ENCODE data around the gene ETHE1.
"Not testable (repeated sequence)": the region's sequence is repeated elsewhere in the genome, so short reads cannot be mapped to it uniquely, and the experiment has no call there.

ETHE1 gene

DNA sequence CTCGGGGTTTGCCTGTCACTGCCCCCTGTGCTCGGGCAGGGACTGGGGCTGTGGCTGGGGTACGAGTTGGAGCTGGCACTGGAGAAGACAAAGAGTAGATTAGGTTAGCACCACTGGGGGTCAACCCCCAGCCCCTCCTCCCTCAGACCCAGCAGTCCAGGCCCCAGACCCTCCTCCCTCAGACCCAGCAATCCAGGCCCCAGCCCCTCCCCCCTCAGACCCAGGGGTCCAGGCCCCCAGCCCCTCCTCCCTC, 25.1 kb upstream of the ETHE1 start:
- no peak for DNase-seq (ENCODE audit: low read depth)
- TF ChIP-seq, protein P1, sequence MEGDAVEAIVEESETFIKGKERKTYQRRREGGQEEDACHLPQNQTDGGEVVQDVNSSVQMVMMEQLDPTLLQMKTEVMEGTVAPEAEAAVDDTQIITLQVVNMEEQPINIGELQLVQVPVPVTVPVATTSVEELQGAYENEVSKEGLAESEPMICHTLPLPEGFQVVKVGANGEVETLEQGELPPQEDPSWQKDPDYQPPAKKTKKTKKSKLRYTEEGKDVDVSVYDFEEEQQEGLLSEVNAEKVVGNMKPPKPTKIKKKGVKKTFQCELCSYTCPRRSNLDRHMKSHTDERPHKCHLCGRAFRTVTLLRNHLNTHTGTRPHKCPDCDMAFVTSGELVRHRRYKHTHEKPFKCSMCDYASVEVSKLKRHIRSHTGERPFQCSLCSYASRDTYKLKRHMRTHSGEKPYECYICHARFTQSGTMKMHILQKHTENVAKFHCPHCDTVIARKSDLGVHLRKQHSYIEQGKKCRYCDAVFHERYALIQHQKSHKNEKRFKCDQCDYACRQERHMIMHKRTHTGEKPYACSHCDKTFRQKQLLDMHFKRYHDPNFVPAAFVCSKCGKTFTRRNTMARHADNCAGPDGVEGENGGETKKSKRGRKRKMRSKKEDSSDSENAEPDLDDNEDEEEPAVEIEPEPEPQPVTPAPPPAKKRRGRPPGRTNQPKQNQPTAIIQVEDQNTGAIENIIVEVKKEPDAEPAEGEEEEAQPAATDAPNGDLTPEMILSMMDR (IDR thresholded peaks at IDR 0.05; ENCODE audit: control insufficient read depth, insufficient read depth, low read depth, low read length, missing control alignments): no peak
- H3K4me3 ChIP-seq (ENCODE audit: control insufficient read depth, low read depth, low read length): no peak overlapping the region

DNA sequence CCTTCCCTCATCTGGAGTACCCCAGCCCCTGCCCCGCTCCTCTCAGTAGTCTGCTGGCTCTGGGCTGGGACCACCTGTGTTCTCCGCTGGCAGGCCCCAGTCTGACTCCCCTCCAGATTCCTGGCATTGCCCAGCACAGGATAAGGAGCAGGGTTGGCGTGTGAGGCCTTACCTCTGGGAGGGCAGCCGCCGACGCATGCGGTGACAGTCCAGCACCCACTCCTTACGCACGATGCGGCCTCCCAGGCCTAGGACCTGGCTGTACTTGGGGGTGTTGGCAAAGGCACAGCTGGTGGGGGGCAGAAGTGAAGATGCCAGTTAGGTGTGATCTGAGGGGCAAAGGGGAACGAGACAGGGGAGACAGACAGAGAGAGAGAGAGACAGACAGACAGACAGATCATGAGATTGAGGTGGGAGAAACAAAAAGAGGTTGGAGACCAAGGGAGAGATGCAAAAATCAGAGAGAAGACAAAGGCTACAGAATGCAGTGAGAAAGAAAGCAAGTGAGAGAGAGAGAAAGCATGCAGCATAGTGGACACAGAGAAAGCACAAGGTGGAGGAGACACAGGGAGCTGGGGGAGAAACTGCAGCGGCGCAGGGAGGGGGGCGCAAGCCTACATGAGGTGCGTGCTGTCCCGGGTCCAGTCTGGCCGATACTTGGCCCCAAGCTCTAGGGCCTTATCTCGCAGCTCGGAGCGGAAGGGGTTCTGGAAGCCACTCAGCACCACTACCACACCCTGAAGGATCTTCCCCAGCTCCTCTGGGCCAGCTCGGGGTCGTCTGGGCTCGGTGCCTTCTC, 24.6 kb upstream of the ETHE1 start:
- TF ChIP-seq, protein P1 (IDR thresholded peaks at IDR 0.05; ENCODE audit: control insufficient read depth, insufficient read depth, low read depth, low read length, missing control alignments): no peak
- no peak overlapping the region for H3K4me3 ChIP-seq (ENCODE audit: control insufficient read depth, low read depth, low read length)
- no peak for DNase-seq (ENCODE audit: low read depth)

DNA sequence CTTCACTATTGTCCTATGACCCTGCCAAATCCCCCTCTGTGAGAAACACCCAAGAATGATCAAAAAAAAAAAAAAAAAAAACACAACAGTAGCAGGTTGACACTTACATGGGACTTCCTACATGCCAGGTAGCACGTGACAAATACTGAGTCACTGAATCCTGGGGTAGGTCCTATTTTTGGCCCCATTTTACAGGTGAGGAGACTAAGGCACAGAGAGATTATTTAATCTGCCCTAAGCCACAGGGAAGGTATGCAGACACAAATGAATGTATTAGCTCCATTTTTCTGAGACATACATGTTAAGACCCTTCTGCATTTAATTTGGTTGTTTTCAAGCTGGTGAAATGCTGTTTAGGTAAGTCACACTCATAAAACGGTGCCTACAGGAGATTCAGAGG, 21.7 kb upstream of the ETHE1 start:
- H3K4me3 ChIP-seq (ENCODE audit: control insufficient read depth, low read depth, low read length): no peak overlapping the region
- DNase-seq (ENCODE audit: low read depth): no peak
- TF ChIP-seq, protein P1 (IDR thresholded peaks at IDR 0.05; ENCODE audit: control insufficient read depth, insufficient read depth, low read depth, low read length, missing control alignments): no peak

DNA sequence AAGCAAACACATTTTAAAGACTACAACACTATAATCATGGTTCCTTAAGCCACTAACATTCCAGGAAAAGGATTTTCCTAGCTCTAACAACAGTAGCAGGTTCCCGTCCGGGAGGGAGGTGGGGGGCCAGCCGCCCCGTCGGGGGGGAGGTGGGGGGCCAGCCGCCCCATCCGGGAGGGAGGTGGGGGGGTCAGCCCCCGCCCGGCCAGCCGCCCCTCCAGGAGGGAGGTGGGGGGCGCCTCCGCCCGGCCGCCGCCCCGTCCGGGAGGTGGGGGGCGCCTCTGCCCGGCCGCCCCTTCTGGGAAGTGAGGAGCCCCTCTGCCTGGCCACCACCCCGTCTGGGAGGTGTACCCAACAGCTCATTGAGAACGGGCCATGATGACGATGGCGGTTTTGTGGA, 20.9 kb upstream of the ETHE1 start:
- DNase-seq (ENCODE audit: low read depth); H3K4me3 ChIP-seq (ENCODE audit: control insufficient read depth, low read depth, low read length): not testable (repeated sequence)

DNA sequence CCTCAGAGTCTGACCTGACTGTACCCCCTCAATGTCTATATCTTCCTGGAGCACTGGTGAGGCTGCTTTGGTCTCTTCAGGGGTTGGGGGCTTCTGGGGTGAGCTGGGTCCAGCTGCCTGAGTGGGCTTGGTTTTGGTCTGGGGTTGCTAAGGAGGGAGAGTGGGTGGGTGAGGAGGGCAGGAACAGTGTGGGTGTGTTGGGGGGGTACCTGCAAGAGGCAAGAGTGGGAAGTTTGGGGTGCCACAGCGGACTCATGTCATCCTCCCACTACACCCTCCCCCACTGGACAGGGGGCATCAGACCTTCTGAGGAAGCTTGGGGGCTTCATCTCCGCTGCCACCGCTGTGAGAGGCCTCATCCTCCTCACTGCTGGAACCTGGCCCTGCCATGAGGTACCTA, 19.6 kb upstream of the ETHE1 start:
- TF ChIP-seq, protein P1 (IDR thresholded peaks at IDR 0.05; ENCODE audit: control insufficient read depth, insufficient read depth, low read depth, low read length, missing control alignments): no peak

DNA sequence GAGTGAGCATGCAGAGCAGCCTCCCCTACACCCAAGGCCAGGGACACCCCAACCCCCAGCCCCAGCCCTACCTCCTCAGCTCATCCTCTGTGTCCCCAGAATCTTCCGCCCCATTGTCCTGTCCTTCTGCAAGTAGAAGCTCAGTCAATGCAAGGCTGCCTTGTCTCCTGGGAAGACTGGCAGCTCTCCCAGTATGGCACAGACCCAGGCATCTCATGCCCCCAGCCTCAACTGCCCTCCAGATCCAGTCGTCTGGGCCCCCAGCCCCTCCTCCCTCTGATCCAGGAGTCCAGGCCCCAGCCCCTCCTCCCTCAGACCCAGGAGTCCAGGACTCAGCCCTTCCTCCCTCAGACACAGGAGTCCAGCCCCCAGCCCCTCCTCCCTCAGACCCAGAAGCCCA, 19.0 kb upstream of the ETHE1 start:
- no peak for DNase-seq (ENCODE audit: low read depth)
- no peak overlapping the region for H3K4me3 ChIP-seq (ENCODE audit: control insufficient read depth, low read depth, low read length)
- TF ChIP-seq, protein P1 (IDR thresholded peaks at IDR 0.05; ENCODE audit: control insufficient read depth, insufficient read depth, low read depth, low read length, missing control alignments): no peak

More for the DNA sequence above, 19.6 kb upstream of the ETHE1 start:
- H3K4me3 ChIP-seq (ENCODE audit: control insufficient read depth, low read depth, low read length): no peak overlapping the region
- DNase-seq (ENCODE audit: low read depth): no peak

DNA sequence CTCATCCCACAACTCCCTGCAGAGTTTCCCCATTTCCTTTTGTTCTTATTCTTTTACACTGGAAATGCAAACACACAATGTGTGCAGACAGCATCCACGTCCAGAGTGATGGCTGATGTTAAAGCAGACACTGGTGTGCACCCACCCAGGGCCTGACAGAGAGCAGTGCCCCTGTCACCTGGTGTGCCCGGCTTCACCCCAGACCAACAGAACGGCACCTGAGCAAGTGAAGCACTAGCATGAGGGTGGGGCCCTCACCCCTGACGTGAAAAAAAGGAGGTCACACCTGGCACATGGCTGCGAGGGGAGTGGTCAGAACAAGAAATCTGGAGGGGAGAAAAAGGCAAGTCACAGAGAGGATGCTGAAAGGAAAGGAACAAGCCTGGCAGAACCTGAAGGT, 18.3 kb upstream of the ETHE1 start:
- TF ChIP-seq, protein P1 (IDR thresholded peaks at IDR 0.05; ENCODE audit: control insufficient read depth, insufficient read depth, low read depth, low read length, missing control alignments): no peak
- DNase-seq (ENCODE audit: low read depth): no peak

More for the DNA sequence above, 18.3 kb upstream of the ETHE1 start:
- H3K4me3 ChIP-seq (ENCODE audit: control insufficient read depth, low read depth, low read length): no peak overlapping the region
